Pulmonary artery endothelial cell (primary cell): ENCODE measurements around the gene ZFHX2. TPM values are rescaled to one million over a fixed set of nuclear protein-coding genes. Genes with fewer than 3 reads are reported as not detected.

Source experiments
- DNase-seq: peaks from one replicate; pipeline ENCODE4 v3.0.0-alpha.2; 2011; ENCODE audit warnings: low read depth, low spot score
- total RNA-seq: library from RNA; depleted of rRNA; stranded (reverse); fragments of >200 nt; gene quantifications from 2 replicates; pipeline ENCODE4 v1.2.3, GENCODE V29; 2014

The ZFHX2 gene
- total RNA-seq, 1 donor from 2014 or later = 0.26 TPM

DNA sequence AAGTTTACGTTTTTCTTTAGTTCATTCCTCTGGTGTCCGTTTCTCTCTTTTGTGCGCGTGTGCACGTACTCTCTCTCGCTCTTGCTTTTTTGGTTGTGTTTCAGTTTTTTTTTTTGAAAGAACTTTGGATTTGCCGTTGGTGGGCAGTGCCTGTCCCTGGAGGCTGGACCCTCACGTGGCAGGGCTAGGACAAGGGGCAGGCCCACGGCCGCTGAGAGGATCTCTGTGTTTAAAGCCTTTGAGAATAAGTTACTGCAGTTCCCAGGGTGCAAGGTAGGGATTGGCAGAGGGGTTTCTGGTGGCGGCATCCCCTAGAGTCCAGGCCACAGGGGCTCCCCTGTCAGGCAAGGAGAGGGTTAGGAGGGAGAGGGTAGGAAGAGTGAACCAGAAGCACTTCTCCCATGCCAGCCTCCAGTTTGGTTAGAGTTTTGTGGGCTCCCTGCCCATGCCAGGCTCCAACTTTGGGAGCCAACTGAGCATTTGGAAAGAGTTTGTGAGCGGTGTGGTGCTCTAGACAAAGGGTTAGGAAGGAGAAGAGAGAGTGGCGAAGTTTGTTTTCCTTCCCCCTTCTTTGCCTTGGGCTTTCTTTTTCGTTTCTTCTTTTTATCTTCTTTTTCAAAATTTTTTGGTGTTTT lies 30.5 kb downstream of the ZFHX2 start:
- no peak for DNase-seq

DNA sequence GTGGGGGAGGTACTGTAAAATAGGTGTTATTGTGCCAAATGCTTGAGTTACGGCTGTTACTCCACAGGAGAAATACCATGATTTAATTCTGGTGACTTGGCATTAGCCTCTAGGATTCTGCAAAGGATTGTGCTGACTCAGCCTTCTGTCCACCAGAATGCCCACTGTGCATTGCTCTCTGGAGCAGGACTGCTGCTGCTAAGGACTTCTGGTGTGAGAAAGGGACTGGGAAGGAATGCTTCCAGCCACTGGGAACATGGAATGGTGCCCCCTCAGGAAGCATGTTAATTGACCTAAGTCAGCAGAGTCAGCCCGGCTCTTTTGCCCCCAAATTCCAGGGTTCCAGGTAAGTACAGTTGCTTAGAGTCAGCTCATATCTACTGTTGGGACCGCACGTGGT lies 32.9 kb downstream of the ZFHX2 start:
- no peak for DNase-seq

DNA sequence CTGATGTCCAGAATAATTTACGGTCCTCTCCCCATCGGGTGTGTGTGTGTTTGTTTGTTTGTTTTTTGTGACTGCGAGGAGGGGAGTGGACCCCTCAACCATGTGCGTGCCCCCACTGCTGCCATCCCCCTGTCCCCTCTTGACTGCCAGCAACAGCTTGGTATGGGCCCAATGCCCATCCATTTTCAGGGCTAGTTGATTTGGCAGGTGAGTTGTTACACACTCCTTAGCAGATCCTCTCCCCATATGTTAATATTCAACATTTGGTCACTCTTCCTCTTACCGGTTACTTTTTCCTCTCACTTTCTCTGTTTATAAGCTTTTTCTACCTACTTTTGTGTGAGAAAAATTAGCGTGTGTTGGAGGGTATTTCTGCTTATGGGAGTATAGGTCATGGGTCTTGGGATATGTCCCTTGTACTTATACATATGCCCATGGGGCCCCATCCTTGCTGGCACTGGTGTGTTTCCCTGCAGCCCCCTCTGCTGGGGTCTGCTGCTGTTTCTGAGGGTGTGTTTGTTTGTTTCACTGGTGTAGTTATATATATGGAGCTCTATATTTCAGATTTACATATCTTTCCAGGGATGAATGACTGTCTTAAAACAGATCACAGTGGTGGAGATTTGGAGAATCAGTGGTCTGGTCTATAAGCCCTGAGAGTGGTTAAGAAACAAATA lies 33.8 kb downstream of the ZFHX2 start:
- no peak for DNase-seq

DNA sequence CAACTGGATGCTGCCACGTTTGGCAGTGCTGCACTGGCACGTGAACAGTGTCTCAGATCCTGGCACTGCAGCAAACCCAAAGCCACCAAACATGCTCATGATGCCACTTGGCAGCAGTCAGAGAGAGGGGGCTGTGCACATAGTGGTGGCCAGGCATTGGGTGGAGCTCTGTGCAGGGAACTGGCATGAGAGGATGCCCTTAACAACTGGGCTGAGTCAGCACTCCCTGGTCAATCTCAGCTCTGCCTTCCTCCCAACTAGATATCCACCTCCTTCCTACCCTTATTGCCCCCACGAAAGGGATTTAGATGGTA lies 37.0 kb downstream of the ZFHX2 start:
- no peak for DNase-seq

DNA sequence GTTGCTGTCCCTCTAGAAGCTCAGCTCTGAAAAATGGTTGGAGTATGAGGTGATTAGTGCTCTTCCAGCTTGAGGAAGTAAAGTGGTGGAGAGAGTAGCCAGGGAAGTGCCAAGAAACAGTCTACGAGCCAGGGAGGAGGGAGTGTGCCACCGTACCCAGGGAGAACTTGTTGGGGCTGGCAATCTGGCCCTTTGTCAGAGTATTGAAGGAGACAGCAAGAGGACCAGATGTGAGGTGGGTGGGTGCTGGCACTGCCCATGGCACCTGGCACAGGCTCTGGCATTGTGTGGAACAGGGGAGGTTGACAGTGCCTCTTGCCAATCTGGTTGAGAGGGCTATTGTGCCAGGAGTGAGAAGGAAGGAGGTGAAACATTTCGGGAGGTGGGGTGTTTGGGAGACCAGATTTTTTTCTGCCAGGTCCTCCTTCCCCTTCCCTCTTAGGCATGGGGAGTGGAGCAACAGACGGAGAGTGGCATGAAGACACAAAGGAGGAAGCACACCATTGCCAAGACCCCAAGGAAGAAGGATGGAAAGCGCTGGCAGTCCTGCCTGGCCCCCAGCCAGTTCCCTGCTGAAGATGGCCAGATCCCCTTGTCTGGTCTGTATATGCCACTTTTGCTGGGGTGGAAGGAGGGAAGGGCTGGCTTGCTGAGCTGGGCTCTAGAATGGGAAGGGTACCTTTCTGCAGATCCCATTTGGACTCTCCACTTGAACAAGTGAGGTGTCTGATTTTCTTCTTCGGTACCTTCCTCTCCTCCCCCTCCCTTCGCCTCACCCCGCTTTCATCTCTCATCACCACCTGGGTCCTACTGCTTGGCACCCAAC lies 37.5 kb downstream of the ZFHX2 start:
- no peak for DNase-seq

DNA sequence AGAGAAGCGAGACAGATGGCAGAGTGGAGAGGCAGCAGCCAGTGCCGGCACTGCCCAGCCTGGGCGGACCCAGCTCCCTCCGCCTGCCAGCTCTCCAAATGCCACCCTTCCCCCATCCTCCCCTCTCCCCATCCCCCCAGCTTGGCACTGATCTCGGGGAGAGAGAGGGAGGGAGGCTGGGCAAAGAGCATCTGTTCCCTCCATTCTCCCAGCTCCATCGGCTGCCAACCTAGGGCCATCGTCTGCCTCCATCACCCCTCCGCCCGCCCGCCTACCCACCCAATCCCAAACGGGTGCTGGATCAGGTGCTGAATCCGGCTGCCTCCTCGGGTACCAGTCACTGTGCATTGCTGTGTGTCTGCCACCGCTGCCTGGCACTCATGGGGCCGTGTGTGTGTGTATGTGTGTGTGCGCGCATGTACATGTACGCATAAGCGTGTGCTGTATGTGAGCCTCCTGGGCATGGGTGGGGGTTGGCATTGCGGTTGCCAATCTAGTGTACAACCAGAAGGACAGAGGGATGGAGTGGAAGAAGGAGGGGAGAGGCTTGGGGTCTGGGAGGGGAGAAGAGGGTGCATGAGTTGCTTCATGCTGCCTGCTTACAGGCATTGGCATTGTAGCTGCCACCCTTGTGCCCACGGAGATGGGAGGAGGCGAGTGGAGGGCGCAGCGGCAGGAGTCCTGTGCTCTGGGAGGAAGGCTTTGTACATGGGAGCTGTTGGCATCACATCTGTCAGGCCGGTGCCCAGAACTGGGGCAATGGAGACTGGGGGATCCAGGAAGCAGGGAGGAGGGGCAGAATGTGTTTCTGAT lies 38.4 kb downstream of the ZFHX2 start:
- DNase-seq = no peak

DNA sequence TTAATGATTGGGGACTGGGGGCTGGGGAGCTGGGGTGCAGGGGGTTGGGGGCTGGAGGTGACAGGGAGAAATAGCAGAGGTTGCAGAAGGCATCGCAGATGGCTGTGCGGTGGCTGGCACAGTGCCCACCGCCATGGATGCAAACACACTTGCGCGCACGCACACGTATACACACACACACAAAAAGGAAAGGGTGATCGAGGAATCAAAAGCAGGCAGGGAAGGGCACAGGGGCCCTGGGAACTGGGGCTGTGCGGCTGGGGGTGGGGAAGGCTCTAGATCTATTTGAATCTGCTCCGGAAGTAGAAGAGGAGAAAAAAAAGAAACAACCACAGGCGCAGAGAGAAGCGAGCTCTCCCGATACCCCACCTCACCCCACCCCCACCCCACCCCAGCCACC lies 39.4 kb downstream of the ZFHX2 start:
- no peak for DNase-seq

DNA sequence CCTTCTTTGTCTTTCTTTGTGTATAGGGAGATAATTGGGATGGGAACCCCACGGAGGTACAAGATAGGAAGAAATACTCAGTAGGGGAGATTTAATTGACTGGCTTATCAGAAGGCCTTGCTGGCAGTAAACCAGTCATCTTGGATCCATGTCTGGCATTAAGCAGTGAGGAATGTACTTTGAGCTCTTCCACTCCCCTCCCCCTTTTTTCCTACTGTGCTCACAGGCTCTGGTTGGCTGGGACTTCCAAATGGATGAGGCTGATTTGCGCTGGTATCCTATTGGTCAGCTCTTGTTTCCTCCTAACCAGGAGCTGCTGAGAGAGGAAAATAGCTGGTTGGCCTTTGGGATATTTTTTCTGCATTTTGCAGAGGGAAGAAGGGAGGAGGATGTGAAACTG lies 57.3 kb downstream of the ZFHX2 start:
- DNase-seq = no peak

DNA sequence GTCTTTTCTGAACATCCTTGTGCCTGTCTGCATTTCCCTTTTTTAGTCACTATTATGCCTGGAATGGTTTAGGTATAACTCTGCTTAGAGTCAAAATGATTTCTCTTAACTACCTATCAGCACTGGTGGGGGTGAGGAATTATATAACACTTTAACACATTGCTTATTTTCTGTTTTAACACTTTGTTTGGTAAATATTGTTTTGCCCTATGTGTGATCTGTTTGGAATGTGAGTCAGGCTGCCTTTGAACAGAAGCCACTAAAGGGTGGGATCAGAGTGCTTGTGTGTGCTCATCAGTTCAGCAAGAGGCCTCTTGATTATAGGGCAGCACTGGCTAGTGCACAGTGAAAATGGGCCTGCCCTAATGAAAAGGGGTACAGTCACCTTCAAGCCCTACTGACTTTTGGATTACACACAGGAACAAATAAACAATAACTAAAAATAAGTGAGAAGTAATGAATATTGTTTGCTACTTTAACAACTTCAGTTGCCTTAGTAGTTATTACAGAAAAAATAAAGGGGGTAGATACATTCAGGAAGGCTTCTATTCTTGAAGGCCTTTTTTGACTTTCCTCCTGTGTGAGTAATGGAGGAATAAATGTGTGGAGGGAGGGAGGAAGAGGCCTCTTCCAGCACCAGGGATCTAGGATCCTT lies 58.8 kb downstream of the ZFHX2 start:
- no peak for DNase-seq

DNA sequence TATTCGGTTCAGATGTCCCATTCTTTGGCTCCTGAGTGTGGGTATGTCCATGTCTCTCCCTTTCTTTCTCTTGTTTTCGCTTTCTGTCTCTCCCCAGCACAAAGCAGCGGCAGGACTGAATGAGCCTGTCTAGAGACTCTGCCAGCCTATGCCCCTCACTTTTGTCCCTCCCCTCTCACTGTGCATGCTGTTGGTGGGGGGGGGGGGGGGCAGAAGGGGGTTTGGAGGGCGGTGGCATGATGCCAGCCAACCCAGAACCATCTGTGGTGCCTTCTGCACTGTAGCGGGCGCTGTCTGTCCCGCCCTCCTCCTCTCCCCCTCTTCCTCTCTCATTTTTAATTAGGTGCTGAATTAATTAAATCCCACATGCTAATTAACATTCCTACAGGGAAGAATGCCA lies 64.3 kb downstream of the ZFHX2 start:
- DNase-seq = no peak

DNA sequence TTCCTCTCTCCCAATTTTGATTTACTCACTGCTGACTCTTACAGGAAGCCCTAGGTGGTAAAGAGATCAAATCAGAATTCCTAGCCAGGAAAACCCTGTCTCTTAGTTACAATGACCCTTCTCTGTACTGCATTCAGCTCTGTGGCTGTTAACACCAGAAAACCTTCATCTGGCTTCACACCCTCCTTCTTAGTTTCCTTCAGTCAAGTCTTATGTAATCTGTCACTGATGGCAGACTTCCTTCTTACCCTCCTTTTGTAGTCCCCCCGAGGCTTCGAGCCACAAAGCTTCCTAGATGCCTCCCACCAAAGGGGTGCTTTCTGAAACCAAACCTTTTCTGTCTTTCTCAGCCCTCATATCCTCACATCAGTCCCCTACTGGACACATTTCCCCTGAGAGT lies 65.5 kb downstream of the ZFHX2 start:
- DNase-seq = no peak

DNA sequence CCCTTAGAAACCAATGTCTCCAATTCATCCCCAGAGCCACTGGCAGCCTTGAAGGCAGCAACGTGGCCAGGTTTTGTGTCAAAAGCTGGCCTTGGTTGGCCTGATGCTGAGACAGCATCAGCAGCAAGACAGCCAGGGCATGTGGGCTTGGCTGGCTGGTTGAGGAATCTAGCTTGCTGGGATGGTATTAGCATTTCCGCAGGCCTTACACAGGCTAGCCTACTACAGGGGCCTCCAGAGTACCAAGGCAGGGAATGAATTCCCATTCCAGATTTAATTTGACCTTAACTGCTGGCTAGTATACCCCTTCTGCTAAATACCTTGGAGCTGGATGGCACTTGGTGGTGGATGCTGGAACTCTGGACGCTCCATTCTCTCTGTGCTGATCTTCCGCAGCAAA lies 66.2 kb downstream of the ZFHX2 start:
- no peak for DNase-seq

DNA sequence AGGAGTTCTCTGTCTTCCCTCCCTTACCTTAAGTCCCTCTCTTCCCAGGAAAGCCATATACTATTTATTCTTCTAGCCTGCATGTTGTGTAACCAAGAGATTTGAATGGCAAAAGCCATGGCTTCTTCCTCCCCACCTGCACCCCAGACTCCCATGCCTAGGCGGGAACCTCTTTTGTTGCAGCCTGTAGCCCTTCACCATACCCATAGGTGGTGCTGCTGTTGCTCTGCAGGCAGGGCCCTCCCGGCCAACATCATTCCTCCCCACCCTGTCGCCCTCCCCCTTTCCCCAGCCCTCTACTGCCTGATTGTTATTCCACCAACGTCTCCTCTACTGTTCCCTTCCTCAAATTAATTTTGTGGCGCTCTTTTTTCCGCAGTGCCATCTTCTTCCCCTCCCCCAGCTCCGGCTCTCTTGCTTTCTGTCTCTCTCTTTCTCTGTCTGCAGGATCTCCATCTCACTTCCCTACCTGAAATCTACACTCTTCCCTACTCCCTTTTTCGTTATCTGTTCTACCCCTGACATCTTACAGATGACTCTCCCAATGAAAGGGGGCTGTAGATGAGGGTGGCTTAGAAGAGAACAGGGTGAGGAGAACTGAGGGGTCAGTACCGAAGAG lies 68.2 kb downstream of the ZFHX2 start:
- DNase-seq = no peak

DNA sequence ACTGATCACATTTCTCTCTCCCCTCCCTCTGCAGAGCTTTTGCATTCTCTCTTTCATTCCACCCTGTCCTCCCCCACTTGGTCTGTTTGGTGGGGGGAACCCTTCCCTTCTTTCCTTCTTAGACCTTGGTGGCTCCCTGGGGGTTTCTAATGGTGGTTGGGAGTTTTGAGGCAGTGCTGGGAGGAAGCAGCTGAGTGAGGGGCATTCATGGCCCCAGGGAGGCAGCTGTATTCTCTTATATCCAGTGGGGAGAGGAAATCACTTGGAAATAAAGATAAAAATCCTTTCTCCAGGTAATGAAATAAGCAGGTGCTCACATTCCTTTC lies 68.8 kb downstream of the ZFHX2 start:
- DNase-seq = no peak

DNA sequence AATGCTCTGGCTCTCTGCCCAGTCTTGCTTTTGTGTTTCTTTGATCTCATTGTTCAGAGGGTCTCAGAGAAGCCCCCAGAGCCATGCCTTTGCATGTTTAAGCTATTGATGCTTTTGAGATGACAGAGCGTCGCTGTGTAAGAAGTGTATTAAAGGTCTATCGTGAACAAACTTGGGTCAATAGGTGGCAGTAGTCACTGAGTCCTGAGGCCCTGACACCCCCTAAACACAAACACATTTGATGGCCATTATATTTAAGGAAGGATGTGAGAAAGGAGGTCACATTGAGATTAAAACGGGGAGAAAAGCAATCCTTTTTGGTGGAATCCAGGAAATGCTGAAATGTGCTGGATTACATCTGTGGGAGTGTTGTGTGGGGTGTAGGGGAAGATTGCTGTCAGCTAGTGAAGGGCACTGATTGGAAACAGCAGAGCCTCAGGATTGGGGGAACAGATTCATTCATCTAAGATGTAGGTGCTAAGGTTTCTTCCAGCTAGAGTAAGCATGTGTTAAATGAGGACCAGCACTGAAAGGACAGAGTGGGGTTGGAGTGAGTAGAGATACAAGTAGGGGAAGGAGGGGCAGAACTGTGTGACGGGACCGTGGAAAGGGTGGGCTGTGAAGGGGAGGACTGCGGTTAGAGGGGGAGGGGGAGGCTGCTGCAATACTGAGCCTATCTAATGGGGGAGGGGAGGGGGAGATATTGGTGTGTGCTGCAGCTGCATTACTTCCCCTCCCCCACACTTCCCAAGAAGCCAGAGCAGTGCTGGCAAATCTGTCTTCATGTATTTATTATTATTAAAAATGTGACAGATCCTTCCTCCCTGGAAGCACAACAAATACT lies 69.4 kb downstream of the ZFHX2 start:
- DNase-seq = no peak

DNA sequence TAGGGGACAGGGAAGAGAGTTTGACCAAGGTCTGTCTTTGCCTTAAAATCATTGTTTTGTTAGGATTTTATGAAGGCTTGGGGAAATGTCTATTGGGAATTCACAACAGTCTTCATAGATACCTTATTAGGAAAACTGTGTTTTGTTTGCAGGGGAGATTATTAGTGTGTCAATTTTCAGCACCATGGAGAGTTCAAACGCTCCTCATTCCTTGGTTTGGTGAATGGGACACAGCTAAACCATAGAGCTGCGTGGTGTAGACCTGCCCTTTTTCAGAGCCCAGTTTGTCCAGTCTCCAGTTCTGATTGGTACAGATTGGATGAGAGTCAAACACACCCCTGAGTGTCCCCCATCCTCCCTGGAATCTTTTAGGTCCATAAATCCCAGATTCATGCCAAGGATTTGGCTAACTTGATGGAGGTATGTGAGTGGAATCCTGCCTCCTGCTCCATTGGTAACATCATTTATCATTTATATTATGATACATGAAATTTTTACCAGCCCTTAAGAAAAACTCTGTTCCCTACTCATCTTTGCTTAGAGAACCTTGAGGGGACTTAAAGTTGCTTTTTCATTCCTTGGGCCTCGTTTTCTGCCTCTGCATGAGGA lies 70.1 kb downstream of the ZFHX2 start:
- no peak for DNase-seq

DNA sequence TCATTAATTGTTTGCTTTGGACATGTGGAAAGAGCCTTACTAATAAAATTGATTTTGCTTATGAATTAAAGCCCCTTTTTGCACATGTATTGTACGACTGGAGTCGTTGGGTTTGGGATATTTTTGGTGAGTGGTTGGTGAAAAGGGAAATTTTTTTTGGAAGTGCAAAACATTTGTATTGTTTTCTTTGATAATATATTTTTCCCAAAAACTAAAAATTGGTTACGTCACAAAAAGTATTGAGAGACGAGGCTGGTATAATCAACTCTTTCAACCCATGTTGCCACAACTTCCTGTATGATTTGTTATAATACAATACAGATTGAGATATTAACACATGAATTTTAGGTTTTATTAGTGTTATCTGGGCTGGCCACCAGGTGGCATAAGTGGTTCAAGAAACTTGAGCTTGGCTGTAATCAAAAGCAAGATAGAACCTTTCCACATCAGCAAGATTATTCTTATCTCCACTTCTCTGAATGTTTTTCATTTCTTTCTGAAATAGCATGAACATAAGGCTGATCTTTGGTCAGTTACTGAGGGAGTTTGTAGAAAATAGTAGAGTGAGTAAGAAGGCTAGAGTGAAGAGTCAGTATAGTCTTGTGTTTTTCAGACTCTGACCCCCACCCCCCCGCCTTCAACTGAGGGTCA lies 73.3 kb downstream of the ZFHX2 start:
- DNase-seq = peak; percentile 40

DNA sequence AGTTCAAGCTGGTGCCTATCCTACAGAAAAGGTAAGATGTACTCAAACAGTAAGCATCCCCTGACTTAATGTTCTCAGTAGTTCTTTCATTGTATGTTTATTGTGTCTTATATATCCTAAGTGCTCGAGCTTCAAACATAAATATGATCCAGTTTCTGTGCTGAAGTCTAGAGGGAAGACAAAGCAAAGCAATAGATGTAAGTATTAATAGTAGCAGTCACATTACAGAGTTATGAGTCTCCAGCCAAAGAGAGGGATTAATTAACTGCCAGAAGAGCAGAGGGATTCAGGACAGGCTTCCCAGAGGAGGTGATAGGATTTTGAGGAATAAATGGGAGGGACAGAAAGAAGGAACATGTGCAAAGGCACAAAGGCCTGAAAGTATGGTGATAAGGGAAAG lies 80.6 kb downstream of the ZFHX2 start:
- no peak for DNase-seq
